ENCODE measurements around the gene CRADD. TPM values are rescaled to one million over a fixed set of nuclear protein-coding genes. Genes with fewer than 3 reads are reported as not detected.

The CRADD gene
- total RNA-seq, 1 donor from 2014 or later: 10.7 TPM

GRCh38 chr12:93804392-93805179, 127.4 kb downstream of the CRADD start:
- Mint-ChIP-seq H3K36me3 (ENCODE audit: low read depth) (no peaks in the 10 kb centered on the region), H3K4me1 (ENCODE audit: low read depth) (peaks cover 22% of the 10 kb centered on the region), H3K9me3 (no peaks in the 10 kb centered on the region), H3K27ac (no peak overlapping the region), H3K27me3 (ENCODE audit: low read depth) (no peaks in the 10 kb centered on the region), H3K4me3 (ENCODE audit: low read depth) (no peak overlapping the region)
- intact Hi-C loops (cut with micrococcal nuclease): no loop called here
- DNase-seq (ENCODE audit: low spot score): no peak

DNA sequence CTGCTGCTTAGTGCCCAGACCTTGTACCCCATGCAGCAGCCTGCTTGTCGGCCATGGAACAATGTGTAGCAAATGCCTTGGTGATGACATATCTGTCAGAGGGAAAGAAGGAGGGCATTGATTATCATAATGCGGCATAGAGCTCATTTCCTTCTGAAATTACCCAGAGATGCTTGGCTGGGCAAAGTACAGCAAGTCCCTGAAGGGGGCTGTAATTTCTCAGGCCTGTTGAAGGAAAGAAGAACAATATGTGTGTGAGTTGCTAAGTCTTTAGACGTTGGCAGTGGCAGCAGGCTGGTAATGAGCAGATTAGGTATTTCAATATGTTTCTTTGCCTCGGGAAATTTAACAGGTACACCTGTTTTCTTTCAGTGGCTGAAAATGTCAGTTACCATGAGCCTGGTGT, 128.6 kb downstream of the CRADD start:
- H3K9me3 Mint-ChIP-seq: no peaks in the 10 kb centered on the region
- H3K36me3 Mint-ChIP-seq (ENCODE audit: low read depth): no peaks in the 10 kb centered on the region
- intact Hi-C loops (cut with micrococcal nuclease): no loop called here
- H3K4me1 Mint-ChIP-seq (ENCODE audit: low read depth): peaks cover 22% of the 10 kb centered on the region
- no peak overlapping the region for H3K4me3 Mint-ChIP-seq (ENCODE audit: low read depth)
- H3K27ac Mint-ChIP-seq: no peak overlapping the region
- no peaks in the 10 kb centered on the region for H3K27me3 Mint-ChIP-seq (ENCODE audit: low read depth)
- DNase-seq (ENCODE audit: low spot score): no peak

DNA sequence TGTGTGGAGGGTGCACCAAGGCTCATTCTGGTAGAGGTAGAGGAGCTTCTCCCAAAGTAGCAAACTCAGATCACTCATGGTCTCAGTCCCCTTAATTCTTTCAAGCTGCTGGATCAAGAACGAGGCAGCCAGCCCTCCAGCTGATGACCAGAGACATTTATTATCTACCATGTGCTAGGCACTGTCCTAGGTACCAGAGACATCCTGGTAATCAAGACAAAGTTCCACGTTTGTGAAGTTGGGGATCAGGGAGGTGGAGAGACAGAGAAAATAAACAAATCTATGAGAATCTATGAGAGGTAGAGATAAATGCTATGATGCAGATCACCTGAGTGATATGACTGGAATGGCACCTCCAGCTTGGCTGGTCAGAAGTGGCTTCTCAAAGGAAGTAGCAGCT, 130.2 kb downstream of the CRADD start:
- Mint-ChIP-seq H3K27me3 (ENCODE audit: low read depth) (no peaks in the 10 kb centered on the region), H3K9me3 (no peaks in the 10 kb centered on the region), H3K27ac (no peak overlapping the region), H3K36me3 (ENCODE audit: low read depth) (no peaks in the 10 kb centered on the region), H3K4me1 (ENCODE audit: low read depth) (peaks cover 22% of the 10 kb centered on the region), H3K4me3 (ENCODE audit: low read depth) (no peak overlapping the region)
- intact Hi-C loops (cut with micrococcal nuclease): no loop called here
- no peak for DNase-seq (ENCODE audit: low spot score)

DNA sequence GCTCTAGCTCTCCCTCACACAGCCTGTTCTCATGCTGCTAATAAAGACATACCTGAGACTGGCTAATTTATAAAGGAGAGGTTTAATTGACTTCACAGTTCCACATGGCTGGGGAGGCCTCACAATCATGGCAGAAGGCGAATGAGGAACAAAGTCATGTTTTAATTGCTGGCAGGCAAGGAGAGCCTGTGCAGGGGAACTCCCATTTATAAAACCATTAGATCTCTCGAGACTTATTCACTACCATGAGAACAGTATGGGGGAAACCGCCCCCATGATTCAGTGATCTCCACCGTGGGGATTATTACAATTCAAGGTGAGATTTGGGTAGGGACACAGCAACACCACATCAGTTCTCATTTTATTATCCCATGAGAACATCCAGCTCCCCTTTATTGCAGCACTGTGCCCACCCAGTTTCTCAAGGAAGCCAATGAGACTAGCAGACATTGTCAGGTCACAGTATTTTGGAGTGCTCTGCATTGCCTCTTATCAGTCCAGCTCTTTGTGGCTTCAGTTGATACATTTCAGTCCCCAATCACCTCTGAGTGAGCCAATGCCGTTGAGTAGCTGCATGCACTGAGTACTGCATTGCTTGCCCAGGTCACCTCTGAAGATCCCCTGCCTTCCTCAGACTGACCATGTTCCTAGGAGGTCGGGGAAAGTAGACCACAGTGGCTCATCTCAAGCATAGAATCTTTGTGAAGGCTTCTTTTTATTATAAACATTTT, 131.2 kb downstream of the CRADD start:
- Mint-ChIP-seq H3K27me3 (ENCODE audit: low read depth) (no peaks in the 10 kb centered on the region), H3K4me3 (ENCODE audit: low read depth) (no peak overlapping the region), H3K9me3 (no peaks in the 10 kb centered on the region), H3K36me3 (ENCODE audit: low read depth) (no peaks in the 10 kb centered on the region), H3K27ac (no peak overlapping the region), H3K4me1 (ENCODE audit: low read depth) (peaks cover 18% of the 10 kb centered on the region)
- intact Hi-C loops (cut with micrococcal nuclease): no loop called here
- no peak for DNase-seq (ENCODE audit: low spot score)

DNA sequence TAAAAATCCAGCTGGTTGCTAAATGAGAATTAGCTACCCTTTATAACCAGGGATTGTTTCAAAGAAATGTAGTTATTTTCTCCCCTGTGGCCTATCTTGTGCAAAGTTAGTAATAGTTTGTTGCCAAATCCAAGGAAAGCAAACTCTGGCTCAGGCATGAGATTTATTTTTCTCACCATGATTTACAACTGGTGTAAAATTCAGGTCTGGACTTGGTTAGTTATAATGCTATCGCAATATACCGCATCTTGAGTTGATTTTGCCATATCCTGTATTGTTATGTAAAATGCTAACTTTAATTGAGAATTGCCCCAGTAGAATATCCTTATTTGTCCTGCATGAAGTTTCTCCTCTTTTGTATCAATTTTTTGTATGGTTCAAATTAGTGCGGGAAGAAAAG, 135.5 kb downstream of the CRADD start:
- Mint-ChIP-seq H3K27me3 (ENCODE audit: low read depth) (no peaks in the 10 kb centered on the region), H3K4me1 (ENCODE audit: low read depth) (peaks cover 3% of the 10 kb centered on the region), H3K36me3 (ENCODE audit: low read depth) (no peaks in the 10 kb centered on the region), H3K9me3 (no peaks in the 10 kb centered on the region), H3K4me3 (ENCODE audit: low read depth) (no peak overlapping the region), H3K27ac (no peak overlapping the region)
- intact Hi-C loops (cut with micrococcal nuclease): no loop called here
- no peak for DNase-seq (ENCODE audit: low spot score)

GRCh38 chr12:93813186-93813585, 136.0 kb downstream of the CRADD start:
- Mint-ChIP-seq H3K9me3 (no peaks in the 10 kb centered on the region), H3K36me3 (ENCODE audit: low read depth) (no peaks in the 10 kb centered on the region), H3K4me1 (ENCODE audit: low read depth) (peaks cover 3% of the 10 kb centered on the region), H3K4me3 (ENCODE audit: low read depth) (no peak overlapping the region), H3K27me3 (ENCODE audit: low read depth) (no peaks in the 10 kb centered on the region), H3K27ac (no peak overlapping the region)
- intact Hi-C loops (cut with micrococcal nuclease): no loop called here
- DNase-seq (ENCODE audit: low spot score): no peak

DNA sequence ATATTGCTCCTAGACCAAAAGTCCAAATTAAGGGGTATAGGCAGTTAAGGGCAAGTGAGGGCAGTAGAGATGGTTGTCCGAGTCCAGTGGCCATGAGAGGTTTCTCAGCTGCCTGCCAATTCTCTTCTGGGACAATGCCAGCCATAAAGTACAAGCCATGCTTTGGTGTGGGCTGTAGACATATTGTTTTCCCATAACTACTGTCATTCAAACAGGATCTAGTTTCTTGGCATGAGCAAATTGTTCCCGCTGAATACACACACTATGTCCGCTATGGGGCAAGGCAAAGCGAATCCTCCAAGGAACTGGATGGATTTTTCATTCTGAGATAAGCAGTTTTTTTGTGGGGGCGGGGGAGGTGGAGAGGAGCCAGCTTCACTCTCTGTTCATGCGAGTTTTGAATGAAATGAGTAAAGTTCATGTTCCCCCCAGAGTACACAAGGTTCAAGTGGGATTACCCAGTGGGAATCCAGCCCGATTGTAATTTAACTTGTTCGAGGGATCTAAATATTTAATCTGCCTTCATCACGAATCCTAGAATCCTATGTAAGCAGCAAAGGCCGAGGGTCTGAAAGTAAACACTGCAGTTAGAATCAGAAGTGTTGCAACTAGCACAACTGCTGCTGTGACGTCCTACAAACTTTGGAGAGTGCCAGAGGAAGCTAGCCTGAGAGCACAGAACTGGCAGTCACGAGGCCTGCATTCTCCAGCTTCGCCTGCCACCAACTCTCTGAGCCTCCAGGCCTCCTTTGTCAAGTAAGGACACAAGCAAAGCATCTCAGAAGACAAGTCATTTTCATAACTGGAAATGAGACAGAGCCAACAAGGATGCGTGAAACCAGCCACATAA, 137.0 kb downstream of the CRADD start:
- peaks cover 5% of the 10 kb centered on the region for H3K4me1 Mint-ChIP-seq (ENCODE audit: low read depth)
- no peaks in the 10 kb centered on the region for H3K27me3 Mint-ChIP-seq (ENCODE audit: low read depth)
- no peaks in the 10 kb centered on the region for H3K36me3 Mint-ChIP-seq (ENCODE audit: low read depth)
- DNase-seq (ENCODE audit: low spot score): no peak
- no peak overlapping the region for H3K27ac Mint-ChIP-seq
- intact Hi-C loops (cut with micrococcal nuclease): no loop called here
- no peaks in the 10 kb centered on the region for H3K9me3 Mint-ChIP-seq
- H3K4me3 Mint-ChIP-seq (ENCODE audit: low read depth): no peak overlapping the region

DNA sequence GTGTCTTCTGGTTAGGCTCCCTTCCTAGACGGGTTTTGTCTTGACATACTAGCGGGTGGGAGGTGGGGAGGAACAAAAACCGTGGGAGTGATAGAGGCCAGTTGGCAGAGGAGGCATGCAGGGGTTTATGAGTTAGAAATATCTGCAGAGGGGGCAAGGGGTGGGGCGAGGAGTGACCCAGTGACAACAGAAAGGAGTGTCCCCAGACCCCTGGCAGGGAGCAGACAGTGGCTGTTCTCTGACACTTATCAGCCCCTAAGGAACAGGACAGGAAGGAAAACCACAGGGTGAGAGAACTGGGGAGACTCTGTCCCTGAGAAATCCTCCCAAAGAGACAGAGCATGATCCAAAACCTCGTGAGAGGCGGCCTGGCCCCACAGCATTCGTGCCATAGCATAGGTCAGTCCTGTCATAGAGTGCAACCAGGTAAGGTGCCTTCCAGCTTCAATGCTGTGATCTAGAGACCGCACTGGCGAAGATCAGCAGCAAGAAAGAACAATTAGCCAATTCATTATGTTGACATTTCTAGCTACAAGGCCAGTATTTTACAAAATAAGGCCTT, 141.4 kb downstream of the CRADD start:
- intact Hi-C loops (cut with micrococcal nuclease): no loop called here
- Mint-ChIP-seq H3K4me3 (ENCODE audit: low read depth) (no peak overlapping the region), H3K9me3 (no peaks in the 10 kb centered on the region), H3K4me1 (ENCODE audit: low read depth) (peaks cover 5% of the 10 kb centered on the region), H3K27ac (no peak overlapping the region), H3K27me3 (ENCODE audit: low read depth) (no peaks in the 10 kb centered on the region), H3K36me3 (ENCODE audit: low read depth) (no peaks in the 10 kb centered on the region)
- DNase-seq (ENCODE audit: low spot score): no peak

GRCh38 chr12:93819050-93819491, 141.9 kb downstream of the CRADD start:
- Mint-ChIP-seq H3K4me3 (ENCODE audit: low read depth) (no peak overlapping the region), H3K36me3 (ENCODE audit: low read depth) (no peaks in the 10 kb centered on the region), H3K27me3 (ENCODE audit: low read depth) (no peaks in the 10 kb centered on the region), H3K4me1 (ENCODE audit: low read depth) (peaks cover 5% of the 10 kb centered on the region), H3K27ac (no peak overlapping the region), H3K9me3 (no peaks in the 10 kb centered on the region)
- intact Hi-C loops (cut with micrococcal nuclease): no loop called here
- no peak for DNase-seq (ENCODE audit: low spot score)

- intact Hi-C loops (cut with micrococcal nuclease): no loop called here
- Mint-ChIP-seq H3K4me3 (ENCODE audit: low read depth) (no peak overlapping the region), H3K27ac (no peak overlapping the region), H3K4me1 (ENCODE audit: low read depth) (no peaks in the 10 kb centered on the region), H3K27me3 (ENCODE audit: low read depth) (peaks cover 5% of the 10 kb centered on the region), H3K36me3 (ENCODE audit: low read depth) (no peaks in the 10 kb centered on the region), H3K9me3 (no peaks in the 10 kb centered on the region)
- no peak for DNase-seq (ENCODE audit: low spot score)
These were observed 146.6 kb downstream of the CRADD start for GRCh38 chr12:93823616-93824391.

DNA sequence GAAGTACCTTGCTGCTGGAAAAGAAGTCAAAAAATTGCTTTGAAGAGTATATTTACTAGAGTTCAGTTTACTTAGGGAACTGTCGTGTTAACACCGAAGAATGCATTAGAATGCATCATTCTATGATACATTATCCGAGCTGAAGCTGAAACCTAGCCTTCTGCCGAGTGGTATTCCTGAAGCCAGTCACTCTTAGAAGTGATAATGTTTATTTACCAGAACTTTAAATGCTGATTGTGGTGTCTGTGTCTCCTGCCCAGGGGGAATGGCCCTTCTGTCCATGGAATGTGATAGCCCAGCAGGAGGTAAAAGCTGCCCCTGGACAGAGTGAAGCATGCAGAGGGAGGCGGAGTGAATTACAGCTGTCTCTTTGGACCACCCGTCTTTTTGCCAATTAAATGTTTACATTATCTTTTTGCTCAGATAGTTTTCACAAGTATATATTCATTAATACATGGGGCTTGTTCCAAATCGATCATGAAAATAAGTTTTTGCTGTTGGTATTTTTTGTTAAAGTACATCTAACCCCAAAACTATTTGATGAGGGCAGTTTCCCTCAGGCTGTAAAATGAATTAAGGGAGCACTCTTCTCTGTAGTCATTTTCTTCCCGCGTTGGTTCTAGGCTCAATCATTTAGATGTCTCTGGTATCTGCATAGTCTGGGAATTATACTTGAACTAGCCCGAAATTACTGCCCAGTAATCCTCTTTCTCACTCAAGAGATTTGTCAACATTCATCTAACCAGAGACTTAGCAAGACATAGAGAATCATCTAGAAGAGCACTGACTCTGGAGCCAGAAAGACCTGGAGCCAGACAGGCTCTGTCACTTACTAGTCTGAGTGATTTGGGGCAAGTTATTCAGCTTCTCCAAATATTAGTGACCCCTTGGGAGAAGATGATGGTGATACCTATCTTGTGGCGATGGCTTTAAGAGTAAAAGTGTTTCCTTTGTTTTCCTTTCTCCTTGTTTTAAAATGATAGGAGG, 147.6 kb downstream of the CRADD start:
- intact Hi-C loops (cut with micrococcal nuclease): no loop called here
- no peaks in the 10 kb centered on the region for H3K4me1 Mint-ChIP-seq (ENCODE audit: low read depth)
- no peaks in the 10 kb centered on the region for H3K36me3 Mint-ChIP-seq (ENCODE audit: low read depth)
- no peaks in the 10 kb centered on the region for H3K9me3 Mint-ChIP-seq
- DNase-seq (ENCODE audit: low spot score): no peak
- no peak overlapping the region for H3K27ac Mint-ChIP-seq
- H3K27me3 Mint-ChIP-seq (ENCODE audit: low read depth): peaks cover 5% of the 10 kb centered on the region
- H3K4me3 Mint-ChIP-seq (ENCODE audit: low read depth): no peak overlapping the region
